HepG2 (cell line): ENCODE results near the gene PDE2A. TPM values are rescaled to one million over a fixed set of nuclear protein-coding genes. Genes with fewer than 3 reads are reported as not detected.

Experiments
- ATAC-seq: fragments of 200-7000 bp; cut with Tn5 transposase; 3 replicates; pipeline ENCODE4 v1.9.1; 2020; ENCODE audit warnings: mild to moderate bottlenecking, moderate library complexity
- BruUV-seq: library from RNA; stranded (reverse); fragments of 400-500 nt; replicated peaks from 2 replicates; lab custom pipeline; 2021; lab: Mats Ljungman, UMichigan
- CTCF ChIA-PET: fragments of 300-600 bp; formaldehyde crosslinking; extraction: SDS; loops from one replicate; lab custom pipeline; 2021; ENCODE audit warnings: low total read pairs, inconsistent platforms, low intra/inter-chr PET ratio; lab: Yijun Ruan, JAX
- POLR2A ChIA-PET: fragments of 350-600 bp; sonication (Branson Sonifier 250); formaldehyde crosslinking; loops from one replicate; lab custom pipeline; 2020; ENCODE audit warnings: antibody characterized with exemption, inconsistent platforms; lab: Yijun Ruan, JAX
- DNase-seq: peaks from one replicate; pipeline ENCODE4 v3.0.0-alpha.2; 2015; ENCODE audit warnings: low spot score
- FAIRE-seq: peaks from 3 replicates; lab custom pipeline; 2011; peaks lifted over from hg19 to GRCh38; lab: Jason Lieb, UNC
- H2AFZ ChIP-seq: one replicate; pipeline ENCODE4 v1.6.1; 2011; ENCODE audit warnings: low read length, inconsistent platforms
- H3K27ac ChIP-seq: fragments of 300-600 bp; 3 replicates; pipeline ENCODE4 v1.8.0; 2011; ENCODE audit warnings: mixed run types, mild to moderate bottlenecking, mixed read lengths, low read length, inconsistent platforms; ENCODE audit not compliant: insufficient read depth; ENCODE audit errors: extremely low read length
- H3K27me3 ChIP-seq, 2 experiments: fragments of 200-600 bp in 1 of 2; 2 replicates in 1 of 2; 3 replicates in 1 of 2; pipeline versions ENCODE4 v1.6.0 to v1.8.0; 2011; ENCODE audit warnings: low read length in 2 of 2, mild to moderate bottlenecking in 2 of 2, moderate library complexity in 2 of 2, inconsistent platforms in 1 of 2; ENCODE audit not compliant: insufficient read depth in 2 of 2, control insufficient read depth in 1 of 2
- H3K36me3 ChIP-seq, 2 experiments: fragments of 200-600 bp in 1 of 2; replicated peaks in 1 of 2; 2 replicates in 1 of 2; 3 replicates in 1 of 2; pipeline versions ENCODE4 v1.5.1 to v1.8.0; 2011; ENCODE audit warnings: low read length in 2 of 2, inconsistent platforms in 1 of 2; ENCODE audit not compliant: insufficient read depth in 2 of 2, control insufficient read depth in 1 of 2
- H3K4me1 ChIP-seq: 2 replicates; pipeline ENCODE4 v1.5.1; 2012; ENCODE audit warnings: low read length, inconsistent platforms; ENCODE audit not compliant: insufficient read depth
- H3K4me2 ChIP-seq: 2 replicates; pipeline ENCODE4 v1.6.0; 2011; ENCODE audit warnings: low read depth, low read length, inconsistent platforms
- H3K4me3 ChIP-seq, 3 experiments: fragments of 200-600 bp in 1 of 3; sonication (generic), shearing (Covaris generic) in 1 of 3; replicated peaks in 1 of 3; 2 replicates each; pipeline ENCODE4 v1.5.1; 2011 to 2016; ENCODE audit warnings: low read length in 3 of 3, inconsistent platforms in 2 of 3, low read depth in 2 of 3, mild to moderate bottlenecking in 2 of 3, control low read depth in 1 of 3, mixed read lengths in 1 of 3; ENCODE audit not compliant: insufficient read depth in 1 of 3
- H3K79me2 ChIP-seq: one replicate; pipeline ENCODE4 v1.6.1; 2011; ENCODE audit warnings: low read length, inconsistent platforms; ENCODE audit not compliant: insufficient read depth
- H3K9ac ChIP-seq: 2 replicates; pipeline ENCODE4 v1.6.0; 2011; ENCODE audit warnings: mild to moderate bottlenecking, low read depth, low read length, inconsistent platforms; ENCODE audit not compliant: insufficient read depth
- H3K9me3 ChIP-seq: 2 replicates; pipeline ENCODE4 v1.5.1; 2012; ENCODE audit warnings: mild to moderate bottlenecking, low read length
- H4K20me1 ChIP-seq: 2 replicates; pipeline ENCODE4 v1.6.0; 2011; ENCODE audit warnings: inconsistent platforms, mild to moderate bottlenecking, low read length, moderate library complexity; ENCODE audit not compliant: insufficient read depth
- ATF2 ChIP-seq: sonication (generic); formaldehyde crosslinking; IDR thresholded peaks from 2 replicates; pipeline ENCODE4 v1.4.0; 2020; ENCODE audit warnings: missing genetic modification reagents
- CREB1 ChIP-seq, 2 experiments: fragments of 450-650 bp in 1 of 2; IDR thresholded peaks; 2 replicates each; pipeline ENCODE4 v1.6.1; 2016 to 2017; ENCODE audit warnings: control low read depth in 1 of 2, mild to moderate bottlenecking in 1 of 2, missing compliant biosample characterization in 1 of 2, missing genetic modification characterization in 1 of 2
- DZIP1 ChIP-seq: sonication (generic); formaldehyde crosslinking; IDR thresholded peaks from 2 replicates; pipeline ENCODE4 v1.5.0; 2020; ENCODE audit warnings: mild to moderate bottlenecking, missing genetic modification reagents
- EZH2 ChIP-seq: conservative IDR thresholded peaks from 2 replicates; pipeline ENCODE4 v1.6.1; 2012; ENCODE audit warnings: mild to moderate bottlenecking, low read depth, low read length, moderate library complexity
- IKZF5 ChIP-seq: IDR thresholded peaks from 2 replicates; pipeline ENCODE4 v1.6.1; 2018; ENCODE audit warnings: missing genetic modification reagents, mild to moderate bottlenecking, missing compliant biosample characterization
- JARID2 ChIP-seq: sonication (generic); formaldehyde crosslinking; IDR thresholded peaks from 2 replicates; pipeline ENCODE4 v1.8.1; 2023; ENCODE audit warnings: missing genetic modification reagents, inconsistent platforms; ENCODE audit not compliant: insufficient replicate concordance
- MNT ChIP-seq: fragments of 450-650 bp; IDR thresholded peaks from 2 replicates; pipeline ENCODE4 v1.6.1; 2016
- WGBS: methylation state at CpG from one replicate; pipeline ENCODE4 v1.1.6; 2017; ENCODE audit warnings: low lambda C conversion rate; 5-methylcytosine and 5-hydroxymethylcytosine counted together
- in situ Hi-C: cut with HindIII; loops from 2 replicates; pipeline ENCODE4 v1.10.0; 2017; ENCODE audit warnings: low pct_unique_long_range_greater_than_20kb; ENCODE audit not compliant: extremely low pct_ligation_motif_present
- intact Hi-C: fragments of 100-400 bp; cut with micrococcal nuclease; formaldehyde crosslinking; loops from one replicate; pipeline ENCODE4 v1.10.0; 2022; ENCODE audit not compliant: unreplicated experiment
- polyA plus RNA-seq, 8 experiments: library from polyadenylated mRNA; depleted of rRNA in 3 of 8; stranded (reverse) in 7 of 8; unstranded in 1 of 8; fragments of >200 nt; fragmentation: Illumina TruSeq in 4 of 8; extraction: Trizol in 4 of 8; gene quantifications; 2 replicates each; pipeline versions ENCODE4 v1.2.1 to v1.2.3, GENCODE V29; 2011 to 2016; ENCODE audit warnings: low read depth in 4 of 8, missing spikeins in 1 of 8, mixed read lengths in 1 of 8; ENCODE audit not compliant: insufficient read depth in 1 of 8
- total RNA-seq, 5 experiments: library from RNA; depleted of rRNA; stranded (reverse); fragments of >200 nt; fragmentation: Illumina TruSeq; extraction: Trizol; gene quantifications; 2 replicates each; pipeline ENCODE4 v1.2.3, GENCODE V29; 2016; ENCODE audit warnings: low read depth in 1 of 5

PDE2A gene
- total and polyA plus RNA-seq, 2 of the 13 experiments (the other 11 are each of a cell fraction or from before 2014, with no cell fraction given), result 3.1 TPM; not detected in 1

- H4K20me1 ChIP-seq, result no peaks in the 10 kb centered on the region
- DNase-seq, result no peak
- no peaks in the 10 kb centered on the region for H3K36me3 ChIP-seq
- no peaks in the 10 kb centered on the region for H3K9me3 ChIP-seq
- 0% methylated on average over 6 of the region's 12 CpGs for WGBS
- no TSS peak for BruUV-seq
- no peak for ATAC-seq
- POLR2A ChIA-PET, result no interaction called here
- H3K4me2 ChIP-seq, result peak overlapping the region; percentile 47; the same call in 1 of the 2 replicates
- TF ChIP-seq ATF2 (CRISPR knock-in tag) (no peak), EZH2 (peak; percentile 73; the same call in 1 of the 2 replicates)
- H3K4me3 ChIP-seq, result peak overlapping the region in 1 of 3 experiments; percentile 28; a peak in 1 of 6 replicates
- no peak overlapping the region for H3K9ac ChIP-seq
- no peaks in the 10 kb centered on the region for H3K79me2 ChIP-seq
- FAIRE-seq, result no peak
- intact Hi-C loops (loop anchor here (2.0 kb wide), 1 partner anchor 43 kb away; no protein-coding TSS in a partner anchor), in situ Hi-C loops (loop anchor here (5.0 kb wide), 1 partner anchor 44 kb away; no protein-coding TSS in a partner anchor)
- CTCF ChIA-PET, result interaction anchor here (3.3 kb wide), 1 partner anchor 52 kb away, joined by 29 read pairs; no protein-coding TSS in a partner anchor
- peaks cover 19 to 59% of the 10 kb centered on the region in 2 experiments; a peak in 4 of 5 replicates for H3K27me3 ChIP-seq
- H3K27ac ChIP-seq, result no peak overlapping the region
- H2AFZ ChIP-seq, result no peak overlapping the region
- H3K4me1 ChIP-seq, result peaks cover 8% of the 10 kb centered on the region; the same call in 1 of the 2 replicates
These were observed 32.6 kb downstream of the PDE2A start for GRCh38 chr11:72641522-72642042.

- no peak overlapping the region for H3K9ac ChIP-seq
- no peak overlapping the region for H3K27ac ChIP-seq
- WGBS, result 36% methylated on average over 17 of the region's 23 CpGs
- BruUV-seq, result no TSS peak
- H4K20me1 ChIP-seq, result no peaks in the 10 kb centered on the region
- no peaks in the 10 kb centered on the region for H3K79me2 ChIP-seq
- no peaks in the 10 kb centered on the region for H3K9me3 ChIP-seq
- no peak for DNase-seq
- H3K27me3 ChIP-seq, result peaks cover 22 to 77% of the 10 kb centered on the region in 2 experiments
- no peak overlapping the region for H3K4me2 ChIP-seq
- ATAC-seq, result no peak
- no peak overlapping the region for H3K4me3 ChIP-seq
- in situ Hi-C loops (loop anchor here (5.0 kb wide), 1 partner anchor 42 kb away; no protein-coding TSS in a partner anchor), intact Hi-C loops (no loop called here)
- H2AFZ ChIP-seq, result no peak overlapping the region
- no peaks in the 10 kb centered on the region for H3K36me3 ChIP-seq
- ChIA-PET CTCF (no interaction called here), POLR2A (no interaction called here)
- peaks cover 8% of the 10 kb centered on the region; the same call in 1 of the 2 replicates for H3K4me1 ChIP-seq
- no peak for FAIRE-seq
- TF ChIP-seq MNT (peak; percentile 39), DZIP1 (CRISPR knock-in tag) (no peak), CREB1 (IDR thresholded peaks at IDR 0.05) (peak; percentile 8; the same call in 1 of the 2 replicates), CREB1 (CRISPR knock-in tag; IDR thresholded peaks at IDR 0.05) (no peak), JARID2 (CRISPR knock-in tag) (no peak), IKZF5 (CRISPR knock-in tag) (no peak)
These were observed 34.5 kb downstream of the PDE2A start for GRCh38 chr11:72639502-72640375.
